Measurements from ENCODE around the gene TUBE1.

The TUBE1 gene

DNA sequence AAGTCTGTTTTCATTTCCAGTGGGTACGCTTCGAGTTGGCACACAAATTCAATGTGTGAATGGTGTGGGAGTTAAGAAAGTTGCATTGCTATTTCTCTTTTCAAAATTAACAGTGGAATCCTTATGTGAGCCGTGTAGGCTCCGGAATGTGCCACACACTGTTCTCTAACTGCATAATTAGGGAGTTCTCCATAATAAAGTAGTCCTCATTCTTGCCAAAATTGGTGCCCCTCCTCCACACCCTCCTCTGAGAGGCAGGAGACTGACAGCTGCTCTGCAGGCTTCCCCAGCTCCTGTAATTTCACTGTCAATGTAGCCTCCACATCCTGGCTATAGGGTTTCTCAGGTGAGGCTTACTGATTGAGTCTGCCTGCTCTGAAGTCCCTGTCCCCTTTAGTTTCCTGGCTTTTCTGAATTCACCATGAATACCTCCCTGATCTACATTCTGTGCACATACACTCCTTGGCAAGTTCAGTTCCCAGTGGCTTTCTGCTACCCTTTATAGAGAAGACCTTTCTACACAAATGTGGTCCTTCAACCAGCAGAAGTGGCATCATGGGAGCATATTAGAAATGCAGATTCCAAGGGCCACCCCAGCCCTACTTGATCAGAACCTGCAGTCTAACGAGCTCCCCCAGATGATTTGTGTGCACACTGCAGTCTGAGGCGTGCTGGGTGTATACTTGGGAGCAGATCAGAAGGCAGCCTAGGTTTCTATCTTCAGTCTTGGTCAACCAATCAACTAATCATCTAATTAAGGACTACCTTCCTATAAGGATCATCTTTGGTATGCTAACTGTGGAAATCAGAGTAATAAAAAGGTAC is 53.3 kb downstream of the TUBE1 start:
- no peak for DNase-seq

- DNase-seq = no peak
Observed at GRCh38 chr6:112032728-112033127, 54.6 kb downstream of the TUBE1 start.

DNA sequence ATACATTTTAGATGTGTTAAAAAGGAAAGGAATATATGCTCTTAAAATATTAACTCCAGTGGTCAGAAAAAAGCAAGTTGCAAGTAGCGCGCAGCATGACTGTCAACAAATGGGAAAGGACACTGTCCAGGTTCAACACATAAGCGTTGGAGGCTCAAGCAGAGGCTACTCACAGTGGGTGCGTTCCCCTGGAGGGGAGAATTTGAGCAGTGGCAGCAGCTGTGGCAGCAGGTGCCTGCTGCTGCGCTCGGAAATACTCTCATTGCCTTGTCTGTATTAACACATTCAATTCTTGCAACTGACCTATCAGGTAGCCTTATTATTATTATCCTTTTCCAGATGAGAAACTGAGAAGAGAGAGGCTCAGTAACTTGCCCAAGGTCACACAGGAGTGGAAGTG is 55.3 kb downstream of the TUBE1 start:
- no peak for DNase-seq

- no peak for DNase-seq
Observed at GRCh38 chr6:112030961-112031660, 56.2 kb downstream of the TUBE1 start.

DNA sequence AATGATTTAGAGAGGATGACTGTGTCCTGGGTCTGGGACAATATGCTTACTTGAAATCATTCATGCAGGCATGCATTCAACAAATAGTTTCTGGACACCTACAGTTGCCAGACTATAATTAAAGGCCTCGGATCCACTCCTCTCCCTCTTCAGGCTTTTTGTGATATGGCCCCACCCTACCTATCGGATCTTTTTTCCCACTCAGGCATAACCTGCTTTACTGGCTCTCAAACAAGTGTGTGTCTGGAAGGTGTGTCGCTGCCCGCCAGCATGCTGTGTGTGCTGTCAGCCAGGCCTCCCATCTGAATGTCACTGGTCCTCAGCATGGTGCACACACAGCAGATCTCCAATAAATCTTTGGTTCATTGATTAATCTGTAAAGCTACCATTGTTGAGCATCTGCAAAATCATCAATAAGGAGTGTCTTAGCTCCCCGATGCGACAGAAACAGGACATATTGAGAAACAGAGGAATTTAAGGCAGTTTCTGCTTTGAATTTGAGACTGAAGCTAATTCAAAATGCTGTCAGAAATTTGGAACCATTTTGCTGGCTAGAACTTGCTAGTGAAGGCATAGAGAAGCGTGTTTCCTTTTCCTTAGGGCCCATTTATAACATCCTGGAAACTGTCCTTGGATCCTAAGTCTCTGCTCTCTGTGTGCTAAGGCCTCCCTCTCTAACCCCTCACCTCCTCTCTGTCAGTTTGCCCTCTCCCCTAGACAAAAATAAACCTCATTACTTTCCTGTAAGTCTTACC is 56.9 kb downstream of the TUBE1 start:
- no peak for DNase-seq

GRCh38 chr6:112029045-112029822 is 58.0 kb downstream of the TUBE1 start:
- DNase-seq = peak; percentile 58

- DNase-seq = peak; percentile 88
Observed at GRCh38 chr6:112027942-112028674, 59.2 kb downstream of the TUBE1 start.

DNA sequence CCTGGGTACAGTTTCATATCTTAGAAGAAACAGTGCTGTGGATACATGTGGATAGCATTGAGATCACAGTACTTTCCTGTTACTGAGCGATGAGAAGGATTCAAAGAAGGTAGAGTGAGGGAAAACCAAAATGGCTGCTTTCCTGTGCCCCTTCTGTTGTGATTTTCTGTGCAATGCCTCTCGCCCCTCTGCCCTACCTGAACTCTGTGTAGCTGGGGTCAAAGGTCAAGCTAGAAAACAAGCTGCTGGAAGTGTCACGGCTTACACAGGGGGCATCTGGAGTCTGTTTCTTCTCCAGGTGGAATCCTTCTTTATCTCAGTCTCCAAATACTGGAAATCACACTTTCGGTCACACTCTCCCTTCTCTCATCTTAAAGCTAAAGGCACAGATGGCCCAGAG is 60.3 kb downstream of the TUBE1 start:
- no peak for DNase-seq

- no peak for DNase-seq
Observed at GRCh38 chr6:112024464-112024863, 62.8 kb downstream of the TUBE1 start.

GRCh38 chr6:112022749-112023148 is 64.5 kb downstream of the TUBE1 start:
- DNase-seq = no peak

GRCh38 chr6:112021691-112022310 is 65.5 kb downstream of the TUBE1 start:
- no peak for DNase-seq
